Parathyroid adenoma (tissue), 2 donors: ENCODE results near the gene PLEKHA7.

Experiments used
- H2AFZ ChIP-seq: fragments of 300-600 bp; sonication (generic); one replicate; pipeline ENCODE4 v1.7.0; 2017; ENCODE audit warnings: antibody characterized with exemption, mild to moderate bottlenecking
- H3K27ac ChIP-seq: fragments of 300-600 bp; sonication (generic); one replicate; pipeline ENCODE4 v1.7.0; 2017
- H3K27me3 ChIP-seq: fragments of 300-600 bp; sonication (generic); one replicate; pipeline ENCODE4 v1.7.0; 2017; ENCODE audit warnings: low read length; ENCODE audit not compliant: control insufficient read depth, insufficient read depth
- H3K36me3 ChIP-seq: fragments of 300-600 bp; sonication (generic); one replicate; pipeline ENCODE4 v1.7.0; 2017; ENCODE audit warnings: low read length; ENCODE audit not compliant: control insufficient read depth, insufficient read depth
- H3K4me1 ChIP-seq: fragments of 300-600 bp; sonication (generic); one replicate; pipeline ENCODE4 v1.7.0; 2017; ENCODE audit warnings: control low read depth
- H3K4me2 ChIP-seq: fragments of 300-600 bp; sonication (generic); one replicate; pipeline ENCODE4 v1.7.0; 2017; ENCODE audit warnings: low read length
- H3K4me3 ChIP-seq: fragments of 300-600 bp; sonication (generic); one replicate; pipeline ENCODE4 v1.7.0; 2017; ENCODE audit warnings: low read depth, low read length
- H3K79me2 ChIP-seq: fragments of 300-600 bp; sonication (generic); one replicate; pipeline ENCODE4 v1.7.0; 2017; ENCODE audit warnings: control low read depth
- H3K9ac ChIP-seq: fragments of 300-600 bp; sonication (generic); one replicate; pipeline ENCODE4 v1.7.0; 2017; ENCODE audit warnings: mild to moderate bottlenecking
- H3K9me3 ChIP-seq: fragments of 300-600 bp; sonication (generic); one replicate; pipeline ENCODE4 v1.7.0; 2017; ENCODE audit warnings: low read length; ENCODE audit not compliant: control insufficient read depth
- CTCF ChIP-seq: fragments of 300-600 bp; sonication (generic); IDR thresholded peaks from one replicate; pipeline ENCODE4 v1.7.0; 2017; ENCODE audit warnings: antibody characterized with exemption, mild to moderate bottlenecking
- donor health status: primary hyperparathyroidism.

Gene PLEKHA7

GRCh38 chr11:16993495-16993894 lies 20.7 kb downstream of the PLEKHA7 start:
- no peak overlapping the region for H3K9ac ChIP-seq
- H2AFZ ChIP-seq = no peak overlapping the region
- no peaks in the 10 kb centered on the region for H3K9me3 ChIP-seq
- no peak overlapping the region for H3K4me3 ChIP-seq
- H3K27ac ChIP-seq = peak overlapping the region; percentile 87
- H3K79me2 ChIP-seq = peaks cover 14% of the 10 kb centered on the region
- H3K4me2 ChIP-seq = peak overlapping the region; percentile 9
- no peaks in the 10 kb centered on the region for H3K27me3 ChIP-seq
- H3K4me1 ChIP-seq = peaks cover 34% of the 10 kb centered on the region
- no peaks in the 10 kb centered on the region for H3K36me3 ChIP-seq
- no peak for TF ChIP-seq CTCF

GRCh38 chr11:16992846-16993245 lies 21.4 kb downstream of the PLEKHA7 start:
- TF ChIP-seq CTCF = no peak
- Histone ChIP-seq H3K9ac (no peak overlapping the region), H3K9me3 (no peaks in the 10 kb centered on the region), H3K27me3 (no peaks in the 10 kb centered on the region), H3K79me2 (peaks cover 14% of the 10 kb centered on the region), H2AFZ (no peak overlapping the region), H3K4me1 (peaks cover 35% of the 10 kb centered on the region), H3K36me3 (no peaks in the 10 kb centered on the region), H3K4me2 (no peak overlapping the region), H3K4me3 (no peak overlapping the region), H3K27ac (peak overlapping the region; percentile 87)

- H3K4me1 ChIP-seq = peaks cover 40% of the 10 kb centered on the region
- no peak overlapping the region for H3K4me3 ChIP-seq
- no peak overlapping the region for H3K4me2 ChIP-seq
- H3K36me3 ChIP-seq = no peaks in the 10 kb centered on the region
- no peak overlapping the region for H3K9ac ChIP-seq
- no peaks in the 10 kb centered on the region for H3K27me3 ChIP-seq
- peaks cover 14% of the 10 kb centered on the region for H3K79me2 ChIP-seq
- TF ChIP-seq CTCF = no peak
- no peak overlapping the region for H3K27ac ChIP-seq
- H3K9me3 ChIP-seq = no peaks in the 10 kb centered on the region
- H2AFZ ChIP-seq = no peak overlapping the region
Measured at GRCh38 chr11:16989554-16989953, 24.7 kb downstream of the PLEKHA7 start.

GRCh38 chr11:16987205-16987568 lies 27.0 kb downstream of the PLEKHA7 start:
- no peaks in the 10 kb centered on the region for H3K36me3 ChIP-seq
- peak overlapping the region; percentile 52 for H3K4me2 ChIP-seq
- H2AFZ ChIP-seq = peak overlapping the region; percentile 69
- peaks cover 32% of the 10 kb centered on the region for H3K4me1 ChIP-seq
- no peak overlapping the region for H3K9ac ChIP-seq
- H3K27ac ChIP-seq = peak overlapping the region; percentile 93
- no peaks in the 10 kb centered on the region for H3K27me3 ChIP-seq
- peaks cover 12% of the 10 kb centered on the region for H3K79me2 ChIP-seq
- peak overlapping the region; percentile 44 for H3K4me3 ChIP-seq
- no peak for TF ChIP-seq CTCF
- no peaks in the 10 kb centered on the region for H3K9me3 ChIP-seq

GRCh38 chr11:16986434-16987204 lies 27.6 kb downstream of the PLEKHA7 start:
- peak overlapping the region; percentile 52 for H3K4me2 ChIP-seq
- no peaks in the 10 kb centered on the region for H3K36me3 ChIP-seq
- H3K9me3 ChIP-seq = no peaks in the 10 kb centered on the region
- H2AFZ ChIP-seq = no peak overlapping the region
- H3K4me1 ChIP-seq = peaks cover 35% of the 10 kb centered on the region
- no peak for TF ChIP-seq CTCF
- H3K27ac ChIP-seq = peak overlapping the region; percentile 93
- no peaks in the 10 kb centered on the region for H3K27me3 ChIP-seq
- peaks cover 8% of the 10 kb centered on the region for H3K79me2 ChIP-seq
- no peak overlapping the region for H3K9ac ChIP-seq
- peak overlapping the region; percentile 5 for H3K4me3 ChIP-seq
